ENCODE measurements around the gene HSPA1L. TPM values are rescaled to one million over a fixed set of nuclear protein-coding genes. Genes with fewer than 3 reads are reported as not detected.
"Not testable (repeated sequence)": the region's sequence is repeated elsewhere in the genome, so short reads cannot be mapped to it uniquely, and the experiment has no call there.

The HSPA1L gene
- total RNA-seq, 2 donors from 2014 or later = 2.9 to 3.1 TPM

- peak overlapping the region; percentile 84 to 98 for H3K4me3 Mint-ChIP-seq
- H3K4me1 Mint-ChIP-seq (ENCODE audit: low read depth) = peaks cover 54% of the 10 kb centered on the region
- not testable (repeated sequence) for H3K27me3 Mint-ChIP-seq (ENCODE audit: low read depth); H3K36me3 Mint-ChIP-seq (ENCODE audit: insufficient read depth in 2 of 2); H3K9me3 Mint-ChIP-seq; ATAC-seq (replicated peaks in 1 of 2)
- DNase-seq = peak in 1 of 2 donors; percentile 32
- H3K27ac Mint-ChIP-seq = peak overlapping the region; percentile 93
Measured at GRCh38 chr6:31817929-31818511, 2.9 kb upstream of the HSPA1L start.

- Mint-ChIP-seq H3K27ac (peak overlapping the region; percentile 93), H3K4me3 (peak overlapping the region; percentile 84 to 98), H3K4me1 (ENCODE audit: low read depth) (peaks cover 54% of the 10 kb centered on the region)
- H3K27me3 Mint-ChIP-seq (ENCODE audit: low read depth); H3K36me3 Mint-ChIP-seq (ENCODE audit: insufficient read depth in 2 of 2); DNase-seq; H3K9me3 Mint-ChIP-seq: not testable (repeated sequence)
- ATAC-seq (replicated peaks in 1 of 2) = peak; percentile 17 to 33
Measured at GRCh38 chr6:31817133-31817928, 2.2 kb upstream of the HSPA1L start.

GRCh38 chr6:31814677-31815024, 432 bp downstream of the HSPA1L start:
- peak; percentile 71 to 76 for DNase-seq
- Mint-ChIP-seq H3K9me3 (no peaks in the 10 kb centered on the region), H3K27ac (peak overlapping the region; percentile 77), H3K27me3 (ENCODE audit: low read depth) (no peaks in the 10 kb centered on the region), H3K4me1 (ENCODE audit: low read depth) (peaks cover 38% of the 10 kb centered on the region), H3K4me3 (peak overlapping the region; percentile 97 to 99), H3K36me3 (ENCODE audit: insufficient read depth in 2 of 2) (peaks cover 0 to 1% of the 10 kb centered on the region in 2 donors)
- peak; percentile 26 to 32 for ATAC-seq (replicated peaks in 1 of 2)

GRCh38 chr6:31813465-31813849, 1.6 kb downstream of the HSPA1L start:
- H3K27ac Mint-ChIP-seq = peak overlapping the region; percentile 100
- DNase-seq (no peak), ATAC-seq (replicated peaks in 1 of 2) (no peak)
- H3K36me3 Mint-ChIP-seq (ENCODE audit: insufficient read depth in 2 of 2) = peaks cover 0 to 1% of the 10 kb centered on the region in 2 donors
- peak overlapping the region; percentile 97 to 99 for H3K4me3 Mint-ChIP-seq
- H3K4me1 Mint-ChIP-seq (ENCODE audit: low read depth) = peaks cover 32% of the 10 kb centered on the region
- H3K9me3 Mint-ChIP-seq = no peaks in the 10 kb centered on the region
- H3K27me3 Mint-ChIP-seq (ENCODE audit: low read depth) = no peaks in the 10 kb centered on the region

- H3K36me3 Mint-ChIP-seq (ENCODE audit: insufficient read depth in 2 of 2) = peaks cover 0 to 1% of the 10 kb centered on the region in 2 donors
- H3K27ac Mint-ChIP-seq = peak overlapping the region; percentile 100
Measured at GRCh38 chr6:31811645-31812044, 3.4 kb downstream of the HSPA1L start.

GRCh38 chr6:31808599-31808998, 6.5 kb downstream of the HSPA1L start:
- ATAC-seq (replicated peaks in 1 of 2); H3K9me3 Mint-ChIP-seq; H3K36me3 Mint-ChIP-seq (ENCODE audit: insufficient read depth in 2 of 2); H3K27me3 Mint-ChIP-seq (ENCODE audit: low read depth); H3K27ac Mint-ChIP-seq; DNase-seq; H3K4me3 Mint-ChIP-seq: not testable (repeated sequence)
- peaks cover 46% of the 10 kb centered on the region for H3K4me1 Mint-ChIP-seq (ENCODE audit: low read depth)

More at GRCh38 chr6:31811645-31812044, 3.4 kb downstream of the HSPA1L start:
- ATAC-seq (replicated peaks in 1 of 2) = no peak
- Mint-ChIP-seq H3K4me3 (peak overlapping the region in 1 of 2 donors; percentile 99), H3K27me3 (ENCODE audit: low read depth) (no peaks in the 10 kb centered on the region), H3K4me1 (ENCODE audit: low read depth) (peaks cover 27% of the 10 kb centered on the region), H3K9me3 (no peaks in the 10 kb centered on the region)
- DNase-seq = no peak

- ATAC-seq (replicated peaks in 1 of 2) (peak; percentile 97 to 98), DNase-seq (peak; percentile 98 to 99)
- peak within 1 kb of the TSS; percentile 99 to 100 for H3K4me3 Mint-ChIP-seq
- H3K27me3 Mint-ChIP-seq (ENCODE audit: low read depth) = no peaks in the 10 kb centered on the region
- no peaks in the 10 kb centered on the region for H3K9me3 Mint-ChIP-seq
- peaks cover 37% of the 10 kb centered on the region for H3K4me1 Mint-ChIP-seq (ENCODE audit: low read depth)
- peaks cover 4 to 14% of the 10 kb centered on the region in 2 donors for H3K36me3 Mint-ChIP-seq (ENCODE audit: insufficient read depth in 2 of 2)
- peak within 1 kb of the TSS; percentile 99 for H3K27ac Mint-ChIP-seq
Measured at GRCh38 chr6:31806470-31807272, 8.4 kb downstream of the HSPA1L start, which contains the start of gene LSM2. LSM2 (minus strand) TSS chr6:31806966; CDS start chr6:31806757, 209 bp downstream.

- peaks cover 4 to 17% of the 10 kb centered on the region in 2 donors for H3K36me3 Mint-ChIP-seq (ENCODE audit: insufficient read depth in 2 of 2)
- H3K27me3 Mint-ChIP-seq (ENCODE audit: low read depth) = no peaks in the 10 kb centered on the region
- H3K4me1 Mint-ChIP-seq (ENCODE audit: low read depth) = peaks cover 37% of the 10 kb centered on the region
- no peaks in the 10 kb centered on the region for H3K9me3 Mint-ChIP-seq
- DNase-seq = no peak
- H3K4me3 Mint-ChIP-seq = peak overlapping the region; percentile 99 to 100
- peak overlapping the region; percentile 99 for H3K27ac Mint-ChIP-seq
- peak; percentile 13 for ATAC-seq (replicated peaks in 1 of 2)
Measured at GRCh38 chr6:31805939-31806469, 9.1 kb downstream of the HSPA1L start.

GRCh38 chr6:31801031-31801927, 13.8 kb downstream of the HSPA1L start:
- H3K27ac Mint-ChIP-seq; H3K4me3 Mint-ChIP-seq; ATAC-seq (replicated peaks in 1 of 2); H3K27me3 Mint-ChIP-seq (ENCODE audit: low read depth); DNase-seq; H3K9me3 Mint-ChIP-seq: not testable (repeated sequence)
- Mint-ChIP-seq H3K36me3 (ENCODE audit: insufficient read depth in 2 of 2) (peaks cover 4 to 15% of the 10 kb centered on the region in 2 donors), H3K4me1 (ENCODE audit: low read depth) (peaks cover 46% of the 10 kb centered on the region)

- no peaks in the 10 kb centered on the region for H3K9me3 Mint-ChIP-seq
- H3K27me3 Mint-ChIP-seq (ENCODE audit: low read depth) = no peaks in the 10 kb centered on the region
Measured at GRCh38 chr6:31799781-31800180, 15.3 kb downstream of the HSPA1L start.

GRCh38 chr6:31797588-31797987, 17.5 kb downstream of the HSPA1L start:
- no peak for ATAC-seq (replicated peaks in 1 of 2)
- DNase-seq = peak in 1 of 2 donors; percentile 33
- Mint-ChIP-seq H3K4me3 (peak overlapping the region; percentile 17 to 29), H3K4me1 (ENCODE audit: low read depth) (peaks cover 38% of the 10 kb centered on the region), H3K27ac (no peak overlapping the region), H3K36me3 (ENCODE audit: insufficient read depth in 2 of 2) (peaks cover 4 to 15% of the 10 kb centered on the region in 2 donors), H3K9me3 (no peaks in the 10 kb centered on the region), H3K27me3 (ENCODE audit: low read depth) (no peaks in the 10 kb centered on the region)

More at GRCh38 chr6:31799781-31800180, 15.3 kb downstream of the HSPA1L start:
- peaks cover 32% of the 10 kb centered on the region for H3K4me1 Mint-ChIP-seq (ENCODE audit: low read depth)
- no peak overlapping the region for H3K27ac Mint-ChIP-seq
- H3K4me3 Mint-ChIP-seq = no peak overlapping the region
- DNase-seq (no peak), ATAC-seq (replicated peaks in 1 of 2) (no peak)
- H3K36me3 Mint-ChIP-seq (ENCODE audit: insufficient read depth in 2 of 2) = peaks cover 5 to 17% of the 10 kb centered on the region in 2 donors

- no peak overlapping the region for H3K27ac Mint-ChIP-seq
- ATAC-seq (replicated peaks in 1 of 2) = no peak
- no peak overlapping the region for H3K4me3 Mint-ChIP-seq
- peaks cover 44% of the 10 kb centered on the region for H3K4me1 Mint-ChIP-seq (ENCODE audit: low read depth)
- no peaks in the 10 kb centered on the region for H3K27me3 Mint-ChIP-seq (ENCODE audit: low read depth)
- DNase-seq = no peak
- H3K36me3 Mint-ChIP-seq (ENCODE audit: insufficient read depth in 2 of 2) = peaks cover 6 to 11% of the 10 kb centered on the region in 2 donors
- H3K9me3 Mint-ChIP-seq = no peaks in the 10 kb centered on the region
Measured at GRCh38 chr6:31796993-31797385, 18.1 kb downstream of the HSPA1L start.

Data from activated T-cell treated with anti-CD3 and anti-CD28 coated beads, Interleukin-2, amount 50 U/mL, for 72 hours (primary cell).